Measurements from ENCODE around the gene HYDIN.

GRCh38 chr16:70793851-70794502, 436.5 kb downstream of the HYDIN start:
- TF ChIP-seq CTCF (IDR thresholded peaks at IDR 0.05; ENCODE audit: poor library complexity, severe bottlenecking) (no peak), TAF1 (IDR thresholded peaks at IDR 0.05; ENCODE audit: low read depth) (no peak), EZH2 (IDR thresholded peaks at IDR 0.05; ENCODE audit: borderline replicate concordance, insufficient read depth, low read length, poor library complexity, severe bottlenecking) (no peak), POLR2AphosphoS5 (IDR thresholded peaks at IDR 0.05) (no peak), RAD21 (conservative IDR thresholded peaks at IDR 0.05) (no peak), EP300 (conservative IDR thresholded peaks at IDR 0.05; ENCODE audit: poor library complexity, severe bottlenecking) (no peak), MXI1 (conservative IDR thresholded peaks at IDR 0.05; ENCODE audit: poor library complexity, severe bottlenecking) (no peak)
- TF ChIP-seq, protein P1, sequence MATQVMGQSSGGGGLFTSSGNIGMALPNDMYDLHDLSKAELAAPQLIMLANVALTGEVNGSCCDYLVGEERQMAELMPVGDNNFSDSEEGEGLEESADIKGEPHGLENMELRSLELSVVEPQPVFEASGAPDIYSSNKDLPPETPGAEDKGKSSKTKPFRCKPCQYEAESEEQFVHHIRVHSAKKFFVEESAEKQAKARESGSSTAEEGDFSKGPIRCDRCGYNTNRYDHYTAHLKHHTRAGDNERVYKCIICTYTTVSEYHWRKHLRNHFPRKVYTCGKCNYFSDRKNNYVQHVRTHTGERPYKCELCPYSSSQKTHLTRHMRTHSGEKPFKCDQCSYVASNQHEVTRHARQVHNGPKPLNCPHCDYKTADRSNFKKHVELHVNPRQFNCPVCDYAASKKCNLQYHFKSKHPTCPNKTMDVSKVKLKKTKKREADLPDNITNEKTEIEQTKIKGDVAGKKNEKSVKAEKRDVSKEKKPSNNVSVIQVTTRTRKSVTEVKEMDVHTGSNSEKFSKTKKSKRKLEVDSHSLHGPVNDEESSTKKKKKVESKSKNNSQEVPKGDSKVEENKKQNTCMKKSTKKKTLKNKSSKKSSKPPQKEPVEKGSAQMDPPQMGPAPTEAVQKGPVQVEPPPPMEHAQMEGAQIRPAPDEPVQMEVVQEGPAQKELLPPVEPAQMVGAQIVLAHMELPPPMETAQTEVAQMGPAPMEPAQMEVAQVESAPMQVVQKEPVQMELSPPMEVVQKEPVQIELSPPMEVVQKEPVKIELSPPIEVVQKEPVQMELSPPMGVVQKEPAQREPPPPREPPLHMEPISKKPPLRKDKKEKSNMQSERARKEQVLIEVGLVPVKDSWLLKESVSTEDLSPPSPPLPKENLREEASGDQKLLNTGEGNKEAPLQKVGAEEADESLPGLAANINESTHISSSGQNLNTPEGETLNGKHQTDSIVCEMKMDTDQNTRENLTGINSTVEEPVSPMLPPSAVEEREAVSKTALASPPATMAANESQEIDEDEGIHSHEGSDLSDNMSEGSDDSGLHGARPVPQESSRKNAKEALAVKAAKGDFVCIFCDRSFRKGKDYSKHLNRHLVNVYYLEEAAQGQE (IDR thresholded peaks at IDR 0.05; ENCODE audit: borderline replicate concordance): no peak
